Panc1 (cell line): ENCODE results near the gene MAP6. TPM values are rescaled to one million over a fixed set of nuclear protein-coding genes. Genes with fewer than 3 reads are reported as not detected.

Experiments
- ATAC-seq: fragments of 200-7000 bp; cut with Tn5 transposase; 2 replicates; pipeline ENCODE4 v1.9.1; 2020; ENCODE audit warnings: mild to moderate bottlenecking, moderate library complexity
- BruUV-seq: library from RNA; stranded (reverse); fragments of 400-500 nt; replicated peaks from 2 replicates; lab custom pipeline; 2021; lab: Mats Ljungman, UMichigan
- CTCF ChIA-PET: fragments of 300-600 bp; sonication (Branson Sonifier 250); formaldehyde crosslinking; loops from one replicate; lab custom pipeline; 2022; ENCODE audit warnings: antibody characterized with exemption; lab: Charles Lee
- POLR2A ChIA-PET: fragments of 300-600 bp; sonication (Branson Sonifier 250); formaldehyde crosslinking; loops from one replicate; lab custom pipeline; 2022; ENCODE audit warnings: antibody characterized with exemption; lab: Charles Lee
- DNase-seq: peaks from one replicate; pipeline ENCODE4 v3.0.0-alpha.2; 2010; ENCODE audit warnings: low read depth, low spot score
- H3K27ac ChIP-seq: 2 replicates; pipeline ENCODE4 v1.5.1; 2011; ENCODE audit warnings: mild to moderate bottlenecking, low read length, inconsistent platforms
- H3K27me3 ChIP-seq: fragments of 200-500 bp; sonication (Bioruptor generic); 2 replicates; pipeline ENCODE4 v1.6.0; 2014; ENCODE audit warnings: low read length, inconsistent platforms; ENCODE audit not compliant: control insufficient read depth, insufficient read depth
- H3K36me3 ChIP-seq: fragments of 200-500 bp; sonication (Bioruptor generic); 2 replicates; pipeline ENCODE4 v1.5.1; 2014; ENCODE audit warnings: inconsistent platforms, mild to moderate bottlenecking, low read length, moderate library complexity; ENCODE audit not compliant: control insufficient read depth, insufficient read depth
- H3K4me1 ChIP-seq: 2 replicates; pipeline ENCODE4 v1.5.1; 2011; ENCODE audit warnings: inconsistent platforms, mild to moderate bottlenecking, low read length, moderate library complexity; ENCODE audit not compliant: control insufficient read depth, insufficient read depth
- H3K4me3 ChIP-seq, 2 experiments: 2 replicates each; pipeline ENCODE4 v1.5.1; 2011 to 2012; ENCODE audit warnings: low read depth in 2 of 2, low read length in 2 of 2, mild to moderate bottlenecking in 2 of 2, inconsistent platforms in 1 of 2, moderate library complexity in 1 of 2
- H3K9me3 ChIP-seq: fragments of 200-500 bp; sonication (Bioruptor generic); 2 replicates; pipeline ENCODE4 v1.5.1; 2014; ENCODE audit warnings: low read depth, mild to moderate bottlenecking, inconsistent platforms, low read length, moderate library complexity; ENCODE audit not compliant: control insufficient read depth, insufficient read depth
- CTCF ChIP-seq: fragments of 450-650 bp; IDR thresholded peaks from 2 replicates; pipeline ENCODE4 v1.5.1; 2017; ENCODE audit warnings: mild to moderate bottlenecking
- POLR2AphosphoS5 ChIP-seq: IDR thresholded peaks from 2 replicates; pipeline ENCODE4 v1.6.1; 2012; ENCODE audit warnings: mild to moderate bottlenecking, low read depth, low read length, moderate library complexity
- REST ChIP-seq, 2 experiments: IDR thresholded peaks; 2 replicates each; pipeline ENCODE4 v1.6.1; 2011 to 2012; ENCODE audit warnings: low read depth in 2 of 2, control low read depth in 1 of 2, low read length in 1 of 2, mild to moderate bottlenecking in 1 of 2, moderate library complexity in 1 of 2; ENCODE audit not compliant: insufficient read depth in 1 of 2
- SIN3A ChIP-seq: IDR thresholded peaks from 2 replicates; pipeline ENCODE4 v1.6.1; 2012; ENCODE audit warnings: low read depth, mild to moderate bottlenecking, low read length, moderate library complexity, borderline replicate concordance; ENCODE audit not compliant: insufficient read depth
- TCF7L2 ChIP-seq: IDR thresholded peaks from 2 replicates; pipeline ENCODE4 v1.6.1; 2011; ENCODE audit warnings: mild to moderate bottlenecking, low read depth, low read length, inconsistent platforms
- in situ Hi-C: cut with HindIII; loops from 2 replicates; pipeline ENCODE4 v1.10.0; 2016; ENCODE audit warnings: low sequenced_read_pairs, low pct_unique_long_range_greater_than_20kb
- intact Hi-C: fragments of 100-400 bp; cut with micrococcal nuclease; formaldehyde crosslinking; loops from one replicate; pipeline ENCODE4 v1.10.0; 2022; ENCODE audit not compliant: unreplicated experiment
- total RNA-seq: library from RNA; stranded (reverse); gene quantifications from one replicate; pipeline ENCODE4 v1.2.1, GENCODE V29; 2021; ENCODE audit not compliant: unreplicated experiment

The MAP6 gene
- total RNA-seq, 1 experiment from 2014 or later, result 0.21 TPM

GRCh38 chr11:75543806-75544205 lies 125.0 kb downstream of the MAP6 start:
- ChIA-PET POLR2A (no interaction called here), CTCF (no interaction called here)
- Histone ChIP-seq H3K4me3 (no peak overlapping the region), H3K9me3 (no peaks in the 10 kb centered on the region), H3K27ac (no peak overlapping the region), H3K36me3 (no peaks in the 10 kb centered on the region), H3K27me3 (no peaks in the 10 kb centered on the region), H3K4me1 (no peaks in the 10 kb centered on the region)
- no peak for ATAC-seq
- TF ChIP-seq CTCF (no peak), POLR2AphosphoS5 (no peak), TCF7L2 (no peak), REST (IDR thresholded peaks at IDR 0.05; ENCODE audit: insufficient read depth in 1 of 2, low read depth in 2 of 2, low read length in 1 of 2) (no peak), SIN3A (no peak)
- DNase-seq, result no peak
- intact Hi-C loops (loop anchor here (5.0 kb wide), 1 partner anchor 323 kb away; no protein-coding TSS in a partner anchor), in situ Hi-C loops (no loop called here)
- no TSS peak for BruUV-seq

- ChIA-PET CTCF (no interaction called here), POLR2A (no interaction called here)
- ATAC-seq, result no peak
Observed at GRCh38 chr11:75542088-75542438, 126.8 kb downstream of the MAP6 start.

More at GRCh38 chr11:75542088-75542438, 126.8 kb downstream of the MAP6 start:
- Histone ChIP-seq H3K27me3 (no peaks in the 10 kb centered on the region), H3K27ac (no peak overlapping the region), H3K9me3 (no peaks in the 10 kb centered on the region), H3K4me3 (no peak overlapping the region), H3K36me3 (no peaks in the 10 kb centered on the region), H3K4me1 (peaks cover 3% of the 10 kb centered on the region)
- DNase-seq, result no peak
- intact Hi-C loops (loop anchor here (5.0 kb wide), 1 partner anchor 325 kb away; no protein-coding TSS in a partner anchor), in situ Hi-C loops (no loop called here)
- TF ChIP-seq TCF7L2, result no peak
- no peak for TF ChIP-seq POLR2AphosphoS5
- TF ChIP-seq SIN3A, result no peak
- no peak for TF ChIP-seq REST (IDR thresholded peaks at IDR 0.05; ENCODE audit: insufficient read depth in 1 of 2, low read depth in 2 of 2, low read length in 1 of 2)
- TF ChIP-seq CTCF, result no peak
- BruUV-seq, result no TSS peak
